Lower leg skin (tissue), 3 donors: ENCODE results near the gene CATSPERB.

ENCODE experiments used
- CTCF ChIP-seq, 3 donors: fragments of 450-650 bp; IDR thresholded peaks; one replicate each; pipeline ENCODE4 v1.5.1; 2016; ENCODE audit warnings: antibody characterized with exemption in 3 of 3, mild to moderate bottlenecking in 3 of 3, moderate library complexity in 2 of 3
- POLR2A ChIP-seq, 2 donors: fragments of 450-650 bp; IDR thresholded peaks; one replicate each; pipeline ENCODE4 v1.6.1; 2016 to 2017; ENCODE audit warnings: antibody characterized with exemption in 2 of 2, mild to moderate bottlenecking in 1 of 2, moderate library complexity in 1 of 2

- TF ChIP-seq CTCF (IDR thresholded peaks at IDR 0.05) (no peak), POLR2A (IDR thresholded peaks at IDR 0.05) (no peak)
Measured at GRCh38 chr14:91613459-91614112, 118.3 kb downstream of the CATSPERB start.
